Measurements from ENCODE around the gene STOML3. TPM values are rescaled to one million over a fixed set of nuclear protein-coding genes. Genes with fewer than 3 reads are reported as not detected.

The STOML3 gene
- not detected in 5 replicates for total RNA-seq (2022; extraction: Qiagen RNA extraction; ENCODE audit: low read depth)

DNA sequence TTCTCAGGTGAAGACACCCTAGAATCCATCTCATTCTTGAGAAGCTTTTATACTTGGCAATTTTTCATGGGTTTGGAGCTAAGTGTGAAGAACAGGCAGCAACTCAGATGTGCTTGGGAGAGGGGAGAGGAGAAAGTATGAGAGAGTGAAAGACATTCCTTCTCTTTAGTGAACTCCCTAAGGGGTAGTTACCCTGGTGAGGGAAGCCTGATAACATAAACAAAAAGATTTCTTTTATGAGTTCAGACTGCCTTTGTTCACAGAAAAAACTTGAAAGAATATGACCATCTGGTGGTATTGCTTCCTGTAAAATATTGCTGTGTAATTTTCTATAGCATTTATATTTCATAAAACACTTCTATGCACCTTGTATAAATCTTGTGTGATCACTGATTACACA, at the start of gene STOML3:
Gene STOML3 (minus strand): TSS at position 139 of the 400 bp plus-strand sequence. CDS start 110 bp downstream, at position 29.

DNA sequence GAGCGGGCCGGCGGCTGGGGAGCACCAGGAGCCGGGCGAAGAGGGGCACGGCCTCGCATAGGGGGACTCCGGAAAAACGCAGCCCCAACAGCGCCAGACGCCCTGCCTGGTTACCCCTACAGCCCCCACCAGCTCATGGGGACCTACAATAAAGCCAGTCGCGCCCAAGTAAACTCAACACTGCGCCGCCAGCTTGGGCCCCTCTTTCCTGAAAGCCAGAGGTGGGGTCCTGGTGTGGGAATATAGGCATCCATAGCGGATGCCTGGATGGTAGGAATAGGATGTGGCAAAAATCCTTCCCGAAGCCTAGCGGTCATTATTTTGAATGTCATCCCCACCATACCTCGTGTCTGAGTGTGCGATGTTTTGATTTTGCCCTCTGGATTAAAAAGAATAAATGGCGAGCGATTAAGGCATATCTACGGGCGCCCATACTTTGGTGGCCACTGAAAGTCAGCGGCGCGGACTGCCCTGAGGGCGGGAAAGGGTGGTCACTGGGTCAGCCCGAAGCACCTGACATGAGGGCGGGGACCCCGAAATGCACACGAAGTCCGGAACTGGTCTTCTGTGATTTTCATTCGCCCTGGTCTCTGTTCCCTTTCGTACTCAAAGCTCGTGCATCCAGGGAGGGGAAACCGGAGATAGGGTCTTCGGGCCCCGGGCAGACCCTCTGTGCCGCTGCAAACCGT, 47.4 kb upstream of the STOML3 start, which contains the start of the genes NHLRC3 and PROSER1:
Gene NHLRC3 (plus strand): TSS at position 577 of the 689 bp plus-strand sequence. CDS start 184 bp downstream, outside the sequence.
Gene PROSER1 (minus strand): TSS at position 210 of the 689 bp plus-strand sequence. CDS start 847 bp downstream, outside the sequence.

Other genes with a start within 250 kb of the STOML3 start
- gene PROSER1, start 47.3 kb upstream of the STOML3 start, total RNA-seq (2022; extraction: Qiagen RNA extraction; ENCODE audit: low read depth), result 9.1 to 12.5 TPM (median 11.3 TPM) in 5 replicates
- gene NHLRC3, start 47.6 kb upstream of the STOML3 start, total RNA-seq (2022; extraction: Qiagen RNA extraction; ENCODE audit: low read depth), result 3.4 to 6.2 TPM (median 5.6 TPM) in 5 replicates

Data from A549 treated with GW870086 at 1 μM for 4 hours (cell line).